GM23248 (cell line): Measurements from ENCODE around the gene UBQLN1.

Experiments
- EZH2 ChIP-seq: fragments of 200-600 bp; sonication (generic); IDR thresholded peaks from 2 replicates; pipeline ENCODE4 v1.6.1; 2018; ENCODE audit warnings: antibody characterized with exemption, mild to moderate bottlenecking; ENCODE audit not compliant: insufficient read depth, poor library complexity, severe bottlenecking
- EZH2phosphoT487 ChIP-seq: fragments of 200-600 bp; sonication (generic); IDR thresholded peaks from 2 replicates; pipeline ENCODE4 v1.6.1; 2018; ENCODE audit warnings: antibody characterized with exemption, moderate library complexity, mild to moderate bottlenecking, low read depth; ENCODE audit not compliant: insufficient read depth

DNA sequence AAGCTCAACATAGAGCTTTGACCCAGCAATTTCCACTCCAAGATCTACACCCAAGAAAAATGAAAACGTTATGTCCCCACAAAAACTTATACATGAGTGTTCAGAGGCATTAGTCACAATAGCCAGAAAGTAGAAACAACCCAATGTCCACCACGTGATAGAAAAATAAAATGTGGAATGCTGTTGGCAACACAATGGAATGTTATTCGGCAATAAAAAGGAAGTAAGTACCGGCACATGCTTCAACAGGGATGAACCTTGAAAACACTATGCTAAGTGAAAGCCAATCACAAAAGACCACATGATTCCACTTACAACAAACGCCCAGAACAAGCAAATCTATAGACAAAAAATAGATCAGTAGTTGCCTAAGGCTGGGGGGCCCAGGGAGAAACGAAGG is 6.0 kb downstream of the UBQLN1 start:
- TF ChIP-seq EZH2 (no peak), EZH2phosphoT487 (no peak)
